ENCODE measurements around the gene UCK1.

Gene UCK1

GRCh38 chr9:131530920-131531832, at the start of gene UCK1:
UCK1 (minus strand) TSS chr9:131531263; CDS start chr9:131531174, 89 bp downstream.
- peak; percentile 77 for DNase-seq

GRCh38 chr9:131580358-131580757, 49.3 kb upstream of the UCK1 start:
- no peak for DNase-seq

GRCh38 chr9:131579789-131580211, 48.7 kb upstream of the UCK1 start:
- no peak for DNase-seq

GRCh38 chr9:131578731-131579504, 47.9 kb upstream of the UCK1 start:
- DNase-seq = no peak

- no peak for DNase-seq
These were observed 47.0 kb upstream of the UCK1 start for GRCh38 chr9:131578021-131578420.

GRCh38 chr9:131577005-131578000, 46.2 kb upstream of the UCK1 start:
- no peak for DNase-seq

GRCh38 chr9:131575946-131576853, 45.1 kb upstream of the UCK1 start:
- DNase-seq = no peak

GRCh38 chr9:131574730-131575640, 43.9 kb upstream of the UCK1 start:
- no peak for DNase-seq

GRCh38 chr9:131567910-131568309, 36.8 kb upstream of the UCK1 start:
- DNase-seq = no peak

- DNase-seq = no peak
These were observed 35.1 kb upstream of the UCK1 start for GRCh38 chr9:131566158-131566557.

- no peak for DNase-seq
These were observed 34.3 kb upstream of the UCK1 start for GRCh38 chr9:131565369-131565768.

GRCh38 chr9:131562032-131562959, 31.2 kb upstream of the UCK1 start:
- peak; percentile 45 for DNase-seq

GRCh38 chr9:131559421-131560000, 28.4 kb upstream of the UCK1 start:
- DNase-seq = no peak

- DNase-seq = no peak
These were observed 26.9 kb upstream of the UCK1 start for GRCh38 chr9:131557855-131558548.

- no peak for DNase-seq
These were observed 25.0 kb upstream of the UCK1 start for GRCh38 chr9:131555841-131556673.

- DNase-seq = no peak
These were observed 23.8 kb upstream of the UCK1 start for GRCh38 chr9:131554843-131555351.
